ENCODE results near the gene PCP2.

DNA sequence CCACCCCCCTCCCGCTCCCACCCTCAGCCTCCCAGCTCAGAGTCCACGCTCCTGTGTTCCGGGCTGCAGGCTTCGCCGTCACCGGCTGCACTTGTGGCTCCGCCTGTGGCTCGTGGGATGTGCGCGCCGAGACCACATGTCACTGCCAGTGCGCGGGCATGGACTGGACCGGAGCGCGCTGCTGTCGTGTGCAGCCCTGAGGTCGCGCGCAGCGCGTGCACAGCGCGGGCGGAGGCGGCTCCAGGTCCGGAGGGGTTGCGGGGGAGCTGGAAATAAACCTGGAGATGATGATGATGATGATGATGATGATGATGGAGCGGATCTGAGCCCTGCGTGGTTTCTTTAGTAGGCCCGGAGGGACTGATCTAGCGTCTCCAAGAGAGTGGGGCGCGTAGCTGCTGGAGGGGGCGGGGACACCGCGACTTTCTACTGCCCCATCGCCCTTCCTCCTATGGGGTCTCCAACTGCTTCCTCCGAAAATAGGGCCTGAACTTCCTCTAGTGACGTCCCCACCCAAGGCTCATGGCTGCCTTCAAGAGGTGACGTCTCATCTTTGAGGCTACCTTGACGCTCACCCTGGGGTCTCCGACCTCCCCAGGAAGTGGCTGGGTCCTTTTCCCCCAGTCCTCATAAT, 36.7 kb upstream of the PCP2 start:
- TF ChIP-seq POLR2A (IDR thresholded peaks at IDR 0.05; ENCODE audit: low read depth, low read length) (no peak), TAF1 (IDR thresholded peaks at IDR 0.05; ENCODE audit: low read depth, low read length) (no peak), POLR2AphosphoS5 (IDR thresholded peaks at IDR 0.05; ENCODE audit: low read depth, low read length) (no peak), PAX5 (IDR thresholded peaks at IDR 0.05; ENCODE audit: insufficient read depth, low read length, severe bottlenecking) (no peak), POU2F2 (IDR thresholded peaks at IDR 0.05; ENCODE audit: low read depth, low read length) (no peak)

Measured in GM12891 (cell line).